NCI-H128 (cell line): Measurements from ENCODE around the gene ANKMY1.

Experiments used
- DNase-seq: peaks from one replicate; lab custom pipeline; 2025; ENCODE audit not compliant: unreplicated experiment; lab: John Stamatoyannopoulos, UW

Gene ANKMY1

GRCh38 chr2:240594511-240595380, 37.0 kb upstream of the ANKMY1 start:
- no peak for DNase-seq

DNA sequence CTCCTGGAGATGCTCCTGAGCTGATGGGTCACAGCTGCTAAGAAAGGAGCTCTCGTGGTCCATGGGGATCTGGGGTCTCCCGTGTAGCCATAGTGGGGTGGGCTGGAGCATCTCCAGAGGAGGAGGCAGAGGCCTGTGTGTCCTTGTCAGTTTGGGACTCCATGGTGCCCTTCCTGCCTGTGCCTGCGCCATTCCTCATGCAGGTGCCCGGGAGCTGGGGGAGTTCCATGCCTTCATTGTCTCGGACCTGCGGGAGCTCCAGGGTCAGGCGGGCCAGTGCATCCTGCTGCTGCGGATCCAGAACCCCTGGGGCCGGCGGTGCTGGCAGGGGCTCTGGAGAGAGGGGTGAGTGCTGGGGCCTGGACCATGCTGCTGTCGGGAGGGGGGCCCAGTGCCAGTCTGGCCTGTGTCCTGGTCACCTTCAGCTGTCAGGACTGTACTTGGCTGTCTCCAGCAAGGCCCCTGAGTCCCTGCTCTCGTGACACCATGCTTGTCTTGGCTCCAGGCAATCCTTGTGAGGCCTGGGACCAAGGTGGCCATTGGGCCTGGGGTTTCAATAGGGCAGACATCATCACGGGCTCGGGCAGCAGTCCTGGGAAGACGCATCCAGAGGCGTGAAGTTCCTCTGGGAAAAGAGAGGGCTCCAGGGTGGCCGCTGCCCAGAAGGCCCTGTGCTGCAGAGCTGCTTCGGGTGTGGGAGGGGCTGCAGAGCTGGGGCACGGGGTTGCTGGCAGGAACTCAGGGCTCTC, 36.1 kb upstream of the ANKMY1 start:
- no peak for DNase-seq

DNA sequence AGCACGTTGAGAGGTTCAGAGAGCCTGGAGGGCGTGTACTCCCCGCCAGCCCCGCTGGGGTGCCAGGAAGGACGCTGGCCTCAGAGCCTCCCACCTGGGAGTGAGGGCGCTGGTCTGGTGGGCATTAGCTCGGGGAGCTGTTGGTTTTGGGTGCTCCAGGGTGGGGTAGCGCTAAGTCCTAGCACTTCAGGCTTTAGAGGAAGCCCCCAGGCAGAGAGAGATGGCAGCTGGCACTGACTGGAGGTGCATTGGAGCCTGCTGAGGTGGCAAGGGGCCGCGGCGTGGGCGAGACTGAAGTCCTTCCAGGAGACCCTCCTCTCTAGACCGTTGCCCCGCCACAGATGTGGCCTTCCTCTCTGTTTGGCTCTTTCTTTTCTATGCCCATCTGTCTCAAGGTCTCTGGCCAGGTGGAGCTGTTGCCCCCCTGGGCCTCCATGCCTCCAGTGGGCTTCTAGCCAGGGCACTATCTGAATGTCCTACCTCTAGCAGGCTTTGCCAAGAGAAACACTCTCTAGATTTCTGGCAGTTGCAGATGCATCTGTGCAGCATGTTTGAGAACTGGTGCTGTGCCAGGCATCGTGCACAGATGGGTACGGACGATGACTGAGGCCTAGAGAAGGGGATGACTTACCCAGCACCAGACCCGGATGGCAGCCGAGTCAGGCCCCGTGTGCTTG, 35.4 kb upstream of the ANKMY1 start:
- DNase-seq: no peak

DNA sequence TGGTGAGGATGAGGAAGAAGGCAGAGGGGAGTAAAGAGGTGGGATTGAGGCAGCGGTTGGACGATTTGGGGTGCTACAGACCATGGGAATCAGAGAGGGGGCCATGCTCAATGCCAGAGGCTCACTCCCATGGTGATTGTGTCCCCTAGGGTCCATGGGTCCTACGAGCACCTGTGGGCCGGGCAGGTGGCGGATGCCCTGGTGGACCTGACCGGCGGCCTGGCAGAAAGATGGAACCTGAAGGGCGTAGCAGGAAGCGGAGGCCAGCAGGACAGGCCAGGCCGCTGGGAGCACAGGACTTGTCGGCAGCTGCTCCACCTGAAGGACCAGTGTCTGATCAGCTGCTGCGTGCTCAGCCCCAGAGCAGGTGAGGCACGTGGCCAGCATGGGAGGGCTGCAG, 34.0 kb upstream of the ANKMY1 start:
- DNase-seq: no peak

DNA sequence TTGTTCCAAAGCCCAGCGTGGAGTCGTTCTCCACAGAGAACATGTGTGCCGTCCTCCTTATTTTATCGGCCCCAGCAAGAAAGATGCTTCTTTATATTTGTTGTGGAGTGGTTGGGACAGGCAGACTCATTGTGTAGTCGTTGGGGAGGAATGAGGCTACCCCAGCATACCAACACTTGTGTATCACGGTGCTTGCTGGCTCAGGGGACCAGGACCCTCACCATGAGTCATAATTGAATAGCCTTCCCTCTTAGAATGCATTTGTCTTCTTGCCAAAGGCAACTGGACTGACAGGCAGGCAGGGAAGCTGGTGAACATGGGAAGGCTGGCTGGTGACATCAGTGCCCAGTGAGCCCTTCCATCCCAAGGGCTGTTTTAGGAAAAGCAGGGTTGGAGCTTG, 33.4 kb upstream of the ANKMY1 start:
- DNase-seq: no peak

DNA sequence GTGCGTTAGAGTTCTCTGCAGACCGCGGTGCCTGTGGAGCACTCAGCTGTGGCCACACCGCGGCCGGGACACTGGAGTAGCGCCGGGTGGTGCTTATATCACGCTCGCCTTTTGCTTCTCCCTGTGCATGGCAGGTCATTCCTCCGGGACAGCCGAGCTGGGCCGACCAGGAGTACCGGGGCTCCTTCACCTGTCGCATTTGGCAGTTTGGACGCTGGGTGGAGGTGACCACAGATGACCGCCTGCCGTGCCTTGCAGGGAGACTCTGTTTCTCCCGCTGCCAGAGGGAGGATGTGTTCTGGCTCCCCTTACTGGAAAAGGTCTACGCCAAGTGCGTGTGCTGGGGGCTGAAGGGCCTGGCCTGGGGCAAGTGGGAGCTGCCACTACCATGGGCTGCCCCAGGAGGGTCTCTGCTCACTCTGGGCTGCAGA, 32.9 kb upstream of the ANKMY1 start:
- no peak for DNase-seq

DNA sequence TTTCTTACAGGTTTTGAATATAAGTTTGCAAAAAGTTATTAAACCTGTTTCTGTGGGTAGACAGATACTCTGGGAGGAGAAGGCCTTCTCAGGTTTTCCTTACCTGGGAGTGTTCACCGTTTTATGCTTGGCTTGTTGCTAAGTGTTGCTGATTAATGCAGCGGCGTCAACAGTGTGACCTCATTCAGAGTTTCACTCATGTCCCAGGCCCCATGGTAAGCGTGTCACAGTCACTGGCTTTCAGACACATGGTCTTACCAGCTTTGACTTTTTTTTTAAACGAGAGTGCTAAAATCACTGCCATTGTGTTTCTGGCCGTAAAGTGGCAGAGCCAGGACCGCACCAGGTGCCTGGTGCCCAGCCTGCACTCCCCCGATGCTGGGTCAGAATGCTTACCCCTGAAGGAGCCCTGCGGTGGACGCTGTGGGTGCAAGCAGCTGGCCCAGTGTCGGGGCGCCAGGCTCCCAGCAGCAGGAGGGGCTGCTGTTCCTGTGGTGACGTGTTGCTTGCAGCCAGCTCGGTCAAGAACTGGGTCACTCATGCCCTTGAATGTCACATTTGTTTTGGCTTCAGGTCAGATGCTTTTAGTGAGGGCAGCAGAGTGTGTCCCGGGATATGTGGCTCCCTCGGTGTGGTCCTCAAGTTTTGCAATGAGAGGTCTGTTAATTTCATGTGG, 32.2 kb upstream of the ANKMY1 start:
- no peak for DNase-seq

DNA sequence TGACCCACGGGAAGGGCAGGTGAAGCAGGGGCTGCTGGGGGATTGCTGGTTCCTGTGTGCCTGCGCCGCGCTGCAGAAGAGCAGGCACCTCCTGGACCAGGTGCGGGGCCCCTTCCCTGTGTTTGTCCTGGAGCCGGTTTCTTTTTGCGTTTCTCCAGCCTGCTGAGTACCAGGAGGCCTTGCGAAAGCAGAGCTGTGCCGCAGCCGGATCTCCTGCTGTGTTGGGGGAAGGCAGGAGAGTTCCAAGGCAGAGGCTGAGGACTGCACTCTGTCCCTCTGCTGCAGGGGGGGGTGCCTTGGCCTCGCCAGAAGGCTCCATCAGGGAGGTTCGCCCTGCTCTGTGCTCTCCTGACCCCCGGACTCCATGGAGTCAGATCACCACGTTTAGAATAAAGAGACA, 31.6 kb upstream of the ANKMY1 start:
- no peak for DNase-seq

- no peak for DNase-seq
Observed at GRCh38 chr2:240588669-240589068, 30.9 kb upstream of the ANKMY1 start.

DNA sequence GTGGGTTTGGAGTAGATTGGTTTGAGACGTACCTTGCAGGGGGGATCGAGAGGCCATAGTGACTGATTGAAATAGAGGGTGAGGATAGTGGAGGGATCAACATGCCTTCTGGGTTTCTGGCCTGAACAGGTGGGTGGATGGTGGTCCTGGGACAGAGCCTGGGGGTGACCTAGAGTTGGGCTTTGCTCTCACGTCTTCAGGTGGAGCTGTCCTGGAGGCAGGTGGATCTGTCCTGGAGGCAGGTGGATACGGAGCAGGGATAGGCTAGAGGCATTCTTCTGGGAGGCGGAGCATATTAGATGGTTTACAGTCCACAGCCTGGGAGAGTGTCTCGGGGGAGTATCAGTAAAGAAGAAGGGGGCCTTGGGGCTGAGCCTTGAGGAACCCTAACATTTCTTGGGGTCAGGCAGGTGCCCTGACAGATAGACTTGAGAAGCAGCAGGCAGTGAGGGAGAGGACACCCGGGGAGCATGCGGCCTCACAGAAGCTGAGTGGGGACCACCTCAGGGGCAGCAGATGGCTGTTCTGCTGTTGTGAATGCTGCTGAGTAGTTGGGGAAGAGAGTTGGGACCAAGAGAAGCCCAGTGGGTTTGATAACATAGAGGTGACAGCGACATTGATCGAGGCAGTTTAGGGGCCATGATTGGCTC, 30.3 kb upstream of the ANKMY1 start:
- DNase-seq: no peak

DNA sequence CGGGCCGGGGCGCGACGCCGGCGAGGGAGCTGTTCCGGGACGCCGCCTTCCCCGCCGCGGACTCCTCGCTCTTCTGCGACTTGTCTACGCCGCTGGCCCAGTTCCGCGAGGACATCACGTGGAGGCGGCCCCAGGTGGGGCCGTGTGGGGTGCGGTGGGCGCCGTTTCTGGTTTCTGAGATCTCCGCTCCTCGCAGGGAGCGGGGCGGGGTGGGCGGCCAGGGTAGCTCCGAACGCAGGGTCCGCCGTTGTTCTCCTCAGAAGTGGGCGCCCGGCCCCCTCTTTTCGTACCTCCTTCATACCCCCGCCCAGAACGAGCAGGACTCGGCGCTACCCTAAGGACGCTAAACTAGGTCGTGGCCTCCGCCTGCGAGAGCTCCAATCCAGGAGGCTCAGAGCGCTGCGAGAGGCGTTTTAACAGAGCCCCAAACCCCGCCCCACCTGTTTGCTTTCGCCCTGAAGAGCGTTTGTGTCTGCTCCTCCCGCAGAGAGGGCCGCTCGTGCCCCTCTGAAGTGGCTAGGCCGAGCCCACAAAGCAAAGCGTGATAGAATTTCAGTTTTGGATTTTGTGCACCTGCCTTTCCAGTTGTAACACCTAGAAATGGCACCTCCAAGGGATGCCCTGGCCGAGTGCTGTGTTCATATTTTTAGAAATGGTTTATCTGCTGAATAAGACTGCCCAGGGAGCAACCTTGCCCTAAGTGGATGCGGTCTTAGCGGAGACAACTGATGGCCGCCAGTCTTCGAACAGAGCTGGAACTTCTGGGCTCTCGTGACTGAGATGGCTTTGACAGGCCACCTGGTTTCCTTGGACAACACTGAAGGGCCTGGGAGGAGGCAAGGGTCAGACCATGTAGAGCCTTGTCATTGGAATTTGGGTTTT, 29.4 kb upstream of the ANKMY1 start:
- peak; percentile 26 for DNase-seq

DNA sequence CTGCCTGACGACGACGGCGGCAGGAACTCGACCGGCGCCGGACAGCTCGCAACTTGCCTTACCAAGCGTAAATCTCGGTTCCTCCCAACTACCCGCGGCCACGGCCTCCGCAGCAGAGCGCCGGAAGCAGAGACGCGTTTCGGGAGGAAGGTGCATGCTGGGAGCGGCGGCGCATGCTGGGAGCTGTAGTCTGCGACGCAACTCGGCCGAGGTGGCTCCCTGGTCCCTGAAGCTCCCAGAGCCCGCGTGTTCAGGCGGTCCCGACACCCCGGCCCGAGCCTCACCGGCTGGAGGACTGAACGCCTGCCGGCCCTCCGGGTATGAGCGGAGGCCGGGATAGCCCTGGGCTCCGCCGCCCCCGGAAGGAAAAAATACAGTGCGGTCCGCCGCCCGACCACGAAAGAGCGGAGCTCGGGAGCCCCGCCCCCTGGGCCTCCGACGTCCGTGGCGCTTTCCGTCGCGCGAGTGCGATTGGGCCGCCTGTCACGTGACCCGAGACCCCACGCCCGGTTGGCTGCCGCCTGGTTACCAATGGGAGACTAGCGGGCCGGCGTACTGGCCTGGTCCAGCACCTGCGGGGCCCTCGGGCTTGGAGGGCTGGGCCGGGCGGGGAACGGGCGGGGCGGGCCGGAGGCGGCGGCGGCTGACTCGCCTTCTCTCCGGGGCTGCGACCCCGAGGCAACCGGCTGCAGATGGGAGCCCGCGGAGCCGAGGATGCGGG, 28.6 kb upstream of the ANKMY1 start, which contains the start of gene CAPN10:
Gene CAPN10 (plus strand): TSS at position 537 of the 721 bp plus-strand sequence. CDS start 178 bp downstream, at position 715.
- DNase-seq: peak; percentile 86

DNA sequence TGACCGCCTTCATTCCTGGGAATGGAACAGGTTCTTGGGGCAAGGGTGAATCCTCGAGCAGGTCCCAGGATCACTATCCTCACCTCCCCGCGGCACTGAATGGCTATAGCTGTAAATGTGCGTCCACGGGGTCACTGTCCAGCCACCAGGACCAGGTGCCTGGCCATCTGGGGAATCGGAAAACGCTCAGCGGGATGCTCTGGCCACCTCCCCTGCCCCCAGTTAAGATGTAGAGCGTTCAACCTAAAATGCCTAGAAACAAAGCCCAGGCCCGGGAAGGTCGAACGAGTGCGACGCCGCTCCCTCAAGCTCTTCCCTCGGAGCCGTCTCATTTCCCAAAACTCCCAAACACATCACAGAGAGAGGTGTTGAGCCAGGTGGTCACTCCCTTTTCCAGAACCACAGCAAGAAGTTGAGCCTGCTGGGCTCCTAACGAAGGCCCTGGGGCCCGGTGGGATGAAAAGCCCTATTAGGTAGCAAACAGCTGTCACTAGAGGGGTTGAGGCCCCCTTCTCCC, 28.0 kb upstream of the ANKMY1 start:
- DNase-seq: no peak

GRCh38 chr2:240585101-240585500, 27.3 kb upstream of the ANKMY1 start:
- no peak for DNase-seq

GRCh38 chr2:240584486-240585031, 26.8 kb upstream of the ANKMY1 start:
- DNase-seq: no peak

GRCh38 chr2:240583774-240584173, 26.0 kb upstream of the ANKMY1 start:
- no peak for DNase-seq

- no peak for DNase-seq
Observed at GRCh38 chr2:240582781-240583180, 25.0 kb upstream of the ANKMY1 start.

- no peak for DNase-seq
Observed at GRCh38 chr2:240581811-240582210, 24.0 kb upstream of the ANKMY1 start.
